H1 (cell line): ENCODE data around the gene COX19. TPM values are rescaled to one million over a fixed set of nuclear protein-coding genes. Genes with fewer than 3 reads are reported as not detected.

ENCODE experiments used
- CTCF ChIA-PET: fragments of 300-600 bp; sonication (Branson Sonifier 250); formaldehyde crosslinking; loops from one replicate; lab custom pipeline; 2021; ENCODE audit not compliant: partially characterized antibody; lab: Charles Lee
- POLR2A ChIA-PET: fragments of 300-600 bp; sonication (Branson Sonifier 250); formaldehyde crosslinking; loops from one replicate; lab custom pipeline; 2021; ENCODE audit warnings: inconsistent platforms; ENCODE audit not compliant: partially characterized antibody; lab: Charles Lee
- DNase-seq, 2 experiments: peaks; one replicate each; pipeline versions ENCODE4 v3.0.0 to v3.0.0-alpha.2; 2010 to 2022; ENCODE audit warnings: low spot score in 2 of 2, low read depth in 1 of 2, mixed read lengths in 1 of 2
- FAIRE-seq: peaks from 2 replicates; lab custom pipeline; 2011; peaks lifted over from hg19 to GRCh38; lab: Jason Lieb, UNC
- H2AFZ ChIP-seq: 2 replicates; pipeline ENCODE4 v1.8.1; 2012; ENCODE audit warnings: low read length, inconsistent platforms
- H2AK5ac ChIP-seq: 2 replicates; pipeline ENCODE4 v1.6.1; 2013; ENCODE audit warnings: low read depth, low read length
- H2BK120ac ChIP-seq: replicated peaks from 2 replicates; pipeline ENCODE3; 2013; ENCODE audit warnings: low read depth, low read length, inconsistent platforms
- H2BK12ac ChIP-seq: 2 replicates; pipeline ENCODE4 v1.6.1; 2013; ENCODE audit warnings: low read depth, low read length
- H2BK15ac ChIP-seq: 2 replicates; pipeline ENCODE4 v1.6.1; 2013; ENCODE audit warnings: low read length
- H2BK20ac ChIP-seq: 2 replicates; pipeline ENCODE4 v1.6.1; 2013; ENCODE audit warnings: low read length
- H2BK5ac ChIP-seq: 2 replicates; pipeline ENCODE4 v1.6.1; 2013; ENCODE audit warnings: low read depth, low read length
- H3K14ac ChIP-seq: 2 replicates; pipeline ENCODE4 v1.6.1; 2013; ENCODE audit warnings: inconsistent platforms; ENCODE audit not compliant: insufficient read length
- H3K18ac ChIP-seq: 2 replicates; pipeline ENCODE4 v1.6.1; 2013; ENCODE audit warnings: low read length; ENCODE audit errors: extremely low read depth
- H3K23ac ChIP-seq: 2 replicates; pipeline ENCODE4 v1.6.1; 2013; ENCODE audit warnings: inconsistent platforms; ENCODE audit not compliant: insufficient read length
- H3K23me2 ChIP-seq: 2 replicates; pipeline ENCODE4 v1.6.1; 2013; ENCODE audit warnings: low read depth, low read length
- H3K27ac ChIP-seq: 2 replicates; pipeline ENCODE4 v1.6.1; 2011; ENCODE audit warnings: low read depth, low read length, inconsistent platforms
- H3K27me3 ChIP-seq, 4 experiments: replicated peaks in 1 of 4; 1 replicate in 1 of 4; 2 replicates in 3 of 4; pipeline versions ENCODE4 v1.6.1 to v1.8.1; 2011 to 2013; ENCODE audit warnings: low read length in 3 of 4, mild to moderate bottlenecking in 3 of 4, inconsistent platforms in 2 of 4, mixed read lengths in 2 of 4, moderate library complexity in 1 of 4; ENCODE audit not compliant: control insufficient read depth in 3 of 4, insufficient read depth in 3 of 4; ENCODE audit errors: extremely low read depth in 1 of 4
- H3K36me3 ChIP-seq, 4 experiments: 2 replicates each; pipeline versions ENCODE4 v1.6.1 to v1.8.1; 2011 to 2013; ENCODE audit warnings: mild to moderate bottlenecking in 4 of 4, low read length in 3 of 4, moderate library complexity in 2 of 4, control low read depth in 1 of 4, inconsistent platforms in 1 of 4; ENCODE audit not compliant: insufficient read depth in 4 of 4, control insufficient read depth in 2 of 4
- H3K4ac ChIP-seq: replicated peaks from 2 replicates; pipeline ENCODE3; 2013; ENCODE audit warnings: low read length, low read depth, mixed read lengths, inconsistent platforms; ENCODE audit not compliant: insufficient read length
- H3K4me1 ChIP-seq, 4 experiments: replicated peaks in 1 of 4; 1 replicate in 1 of 4; 2 replicates in 3 of 4; pipeline versions ENCODE4 v1.6.1 to v1.8.1; 2011 to 2013; ENCODE audit warnings: low read length in 3 of 4, inconsistent platforms in 2 of 4, mixed read lengths in 1 of 4; ENCODE audit not compliant: insufficient read depth in 4 of 4, control insufficient read depth in 3 of 4
- H3K4me2 ChIP-seq, 2 experiments: 2 replicates each; pipeline versions ENCODE4 v1.6.1 to v1.8.1; 2011 to 2013; ENCODE audit warnings: low read depth in 2 of 2, low read length in 2 of 2, control low read depth in 1 of 2, inconsistent platforms in 1 of 2, mild to moderate bottlenecking in 1 of 2; ENCODE audit not compliant: insufficient read depth in 1 of 2
- H3K4me3 ChIP-seq, 4 experiments: fragments of 200-600, 300-600 bp in 1 of 4; sonication (generic), shearing (Covaris generic), sonication (Bioruptor Twin) in 1 of 4; 2 replicates each; pipeline versions ENCODE4 v1.5.1 to v1.8.1; 2011 to 2016; ENCODE audit warnings: low read length in 4 of 4, low read depth in 3 of 4, control low read depth in 2 of 4, inconsistent platforms in 2 of 4, mild to moderate bottlenecking in 2 of 4, mixed read lengths in 1 of 4, moderate library complexity in 1 of 4; ENCODE audit not compliant: insufficient read depth in 2 of 4; ENCODE audit errors: extremely low read depth in 1 of 4
- H3K56ac ChIP-seq: replicated peaks from 2 replicates; pipeline ENCODE3; 2013; ENCODE audit warnings: low read depth, mild to moderate bottlenecking, mixed read lengths, low read length, inconsistent platforms; ENCODE audit not compliant: insufficient read length
- H3K79me1 ChIP-seq: 2 replicates; pipeline ENCODE4 v1.6.1; 2013; ENCODE audit warnings: low read depth, low read length, control low read depth
- H3K79me2 ChIP-seq, 2 experiments: 2 replicates each; pipeline versions ENCODE4 v1.6.1 to v1.8.1; 2012 to 2013; ENCODE audit warnings: low read length in 2 of 2, mild to moderate bottlenecking in 2 of 2, inconsistent platforms in 1 of 2; ENCODE audit not compliant: insufficient read depth in 2 of 2, control insufficient read depth in 1 of 2
- H3K9ac ChIP-seq, 4 experiments: replicated peaks in 1 of 4; 1 replicate in 1 of 4; 2 replicates in 3 of 4; pipeline versions ENCODE4 v1.6.1 to v1.8.1; 2011 to 2013; ENCODE audit warnings: low read depth in 3 of 4, low read length in 3 of 4, control low read depth in 2 of 4, mild to moderate bottlenecking in 2 of 4, moderate library complexity in 2 of 4, inconsistent platforms in 1 of 4; ENCODE audit errors: extremely low read depth in 1 of 4
- H3K9me3 ChIP-seq, 2 experiments: 2 replicates each; pipeline versions ENCODE4 v1.6.1 to v1.8.1; 2012 to 2013; ENCODE audit warnings: mild to moderate bottlenecking in 2 of 2, moderate library complexity in 2 of 2, control low read depth in 1 of 2, inconsistent platforms in 1 of 2, low read depth in 1 of 2, low read length in 1 of 2, mixed read lengths in 1 of 2; ENCODE audit not compliant: insufficient read depth in 2 of 2
- H4K20me1 ChIP-seq, 2 experiments: replicated peaks in 1 of 2; 2 replicates each; pipeline versions ENCODE3 to v1.8.1; 2011 to 2013; ENCODE audit warnings: inconsistent platforms in 2 of 2, low read length in 2 of 2, mild to moderate bottlenecking in 1 of 2; ENCODE audit not compliant: insufficient read depth in 2 of 2, control insufficient read depth in 1 of 2
- H4K5ac ChIP-seq: 2 replicates; pipeline ENCODE4 v1.6.1; 2013; ENCODE audit warnings: low read length, low read depth, mixed read lengths, inconsistent platforms; ENCODE audit not compliant: insufficient read length
- H4K8ac ChIP-seq: 2 replicates; pipeline ENCODE4 v1.8.0; 2013; ENCODE audit warnings: mild to moderate bottlenecking, moderate library complexity, low read length, inconsistent platforms; ENCODE audit not compliant: insufficient read depth; ENCODE audit errors: extremely low read depth
- H4K91ac ChIP-seq: replicated peaks from 2 replicates; pipeline ENCODE3; 2013; ENCODE audit warnings: low read length, mixed read lengths, inconsistent platforms; ENCODE audit not compliant: insufficient read length
- BACH1 ChIP-seq: IDR thresholded peaks from 2 replicates; pipeline ENCODE4 v1.6.1; 2012; ENCODE audit warnings: low read length, improper control_type of control experiment
- BRCA1 ChIP-seq: IDR thresholded peaks from 2 replicates; pipeline ENCODE4 v1.6.1; 2012; ENCODE audit warnings: low read depth, low read length, improper control_type of control experiment
- CHD1 ChIP-seq: IDR thresholded peaks from 2 replicates; pipeline ENCODE4 v1.6.1; 2012; ENCODE audit warnings: low read depth, low read length, improper control_type of control experiment
- HDAC2 ChIP-seq, 2 experiments: fragments of 300-600 bp in 1 of 2; sonication (generic) in 1 of 2; IDR thresholded peaks; 2 replicates each; pipeline ENCODE4 v1.6.1; 2011 to 2012; ENCODE audit warnings: low read depth in 2 of 2, low read length in 2 of 2, mild to moderate bottlenecking in 2 of 2, moderate library complexity in 2 of 2, borderline replicate concordance in 1 of 2, inconsistent platforms in 1 of 2
- JUN ChIP-seq: IDR thresholded peaks from 2 replicates; pipeline ENCODE4 v1.6.1; 2011; ENCODE audit warnings: low read depth, mild to moderate bottlenecking, improper control_type of control experiment, low read length
- RAD21 ChIP-seq, 2 experiments: IDR thresholded peaks in 1 of 2; conservative IDR thresholded peaks in 1 of 2; 2 replicates each; pipeline ENCODE4 v1.6.1; 2011; ENCODE audit warnings: low read depth in 2 of 2, low read length in 2 of 2, improper control_type of control experiment in 1 of 2, inconsistent platforms in 1 of 2, mild to moderate bottlenecking in 1 of 2, moderate library complexity in 1 of 2
- RNF2 ChIP-seq: fragments of 200-900, 300-1000 bp; sonication (generic); IDR thresholded peaks from 2 replicates; pipeline ENCODE4 v1.7.1; 2016; ENCODE audit warnings: borderline replicate concordance, low read depth, mild to moderate bottlenecking, antibody characterized with exemption, low read length; ENCODE audit not compliant: poor library complexity, severe bottlenecking; ENCODE audit errors: missing control alignments
- SIN3A ChIP-seq, 2 experiments: IDR thresholded peaks in 1 of 2; conservative IDR thresholded peaks in 1 of 2; 2 replicates each; pipeline ENCODE4 v1.6.1; 2011 to 2012; ENCODE audit warnings: low read length in 2 of 2, improper control_type of control experiment in 1 of 2, low read depth in 1 of 2, mild to moderate bottlenecking in 1 of 2
- SIRT6 ChIP-seq: IDR thresholded peaks from one replicate; pipeline ENCODE4 v1.7.1; 2012; ENCODE audit warnings: low read length, inconsistent platforms
- SUZ12 ChIP-seq: fragments of 200-600 bp; sonication (generic); IDR thresholded peaks from 2 replicates; pipeline ENCODE4 v1.6.1; 2012; ENCODE audit warnings: mild to moderate bottlenecking, inconsistent platforms, low read length, moderate library complexity, mixed read lengths
- TAF7 ChIP-seq: optimal IDR thresholded peaks from 2 replicates; pipeline ENCODE3; 2011; ENCODE audit warnings: low read depth, mild to moderate bottlenecking, inconsistent platforms, low read length, moderate library complexity, borderline replicate concordance
- YY1 ChIP-seq: IDR thresholded peaks from 2 replicates; pipeline ENCODE4 v1.6.1; 2011; ENCODE audit warnings: low read depth, mild to moderate bottlenecking, low read length
- WGBS, 2 experiments: shearing (Covaris generic) in 1 of 2; methylation state at CpG; one replicate each; pipeline versions ENCODE4 v1.1.6 to v1.1.7; 2013 to 2015; ENCODE audit warnings: low lambda C conversion rate in 2 of 2, mixed read lengths in 2 of 2, inconsistent platforms in 1 of 2, low coverage in 1 of 2, missing lambda C conversion rate in 1 of 2; ENCODE audit not compliant: insufficient replicate concordance in 2 of 2, insufficient coverage in 1 of 2, insufficient read length in 1 of 2; ENCODE audit errors: extremely low coverage in 1 of 2, missing lambda C conversion rate in 1 of 2; 5-methylcytosine and 5-hydroxymethylcytosine counted together
- polyA plus RNA-seq, 7 experiments: library from polyadenylated mRNA; depleted of rRNA in 3 of 7; stranded (reverse) in 5 of 7; unstranded in 2 of 7; fragments of >200 nt in 5 of 7; fragments of 200-250 nt in 2 of 7; gene quantifications; 1 replicate in 5 of 7; 2 replicates in 1 of 7; 4 replicates in 1 of 7; pipeline versions ENCODE4 v1.2.1 to v1.2.3, GENCODE V29; 2011 to 2013; ENCODE audit warnings: missing spikeins in 2 of 7, mixed read lengths in 2 of 7
- total RNA-seq: library from RNA; stranded (reverse); fragmentation: NEBNext Ultra II Directional; extraction: Animal tissue kit (Norgen Biotek cat#: 25700); gene quantifications from 2 replicates; pipeline ENCODE4 v1.2.1, GENCODE V29; 2021

COX19 gene
- total and polyA plus RNA-seq, 2 of the 8 experiments (the other 6 are each of a cell fraction or from before 2014, with no cell fraction given), result 3.9 to 7.9 TPM

GRCh38 chr7:1014681-1015080 lies 39.3 kb upstream of the COX19 start:
- H4K91ac ChIP-seq, result no peak overlapping the region
- CTCF ChIA-PET, result interaction anchor here (1.7 to 1.9 kb wide), 2 partner anchors 10 to 21 kb away, joined by 3 to 10 read pairs; no protein-coding TSS in a partner anchor
- H3K18ac ChIP-seq, result no peak overlapping the region
- peaks cover 0 to under 1% (median 0%) of the 10 kb centered on the region in 4 experiments; a peak in 1 of 8 replicates for H3K36me3 ChIP-seq
- H3K4ac ChIP-seq, result no peak overlapping the region
- no peak overlapping the region for H2BK12ac ChIP-seq
- H3K4me3 ChIP-seq, result no peak overlapping the region
- no peak overlapping the region for H3K23ac ChIP-seq
- H3K79me1 ChIP-seq, result peaks cover 6% of the 10 kb centered on the region
- no peak for TF ChIP-seq YY1
- TF ChIP-seq SUZ12, result no peak
- no peak for TF ChIP-seq RNF2
- no peak for TF ChIP-seq CHD1
- TF ChIP-seq BRCA1, result no peak
- TF ChIP-seq SIN3A (conservative IDR thresholded peaks at IDR 0.05 in 1 of 2, IDR thresholded peaks at IDR 0.05 in 1 of 2; ENCODE audit: low read depth in 1 of 2, low read length in 2 of 2), result no peak
- no peak for TF ChIP-seq RAD21 (IDR thresholded peaks at IDR 0.05 in 1 of 2, conservative IDR thresholded peaks at IDR 0.05 in 1 of 2; ENCODE audit: low read depth in 2 of 2, low read length in 2 of 2)
- TF ChIP-seq TAF7, result no peak
- TF ChIP-seq HDAC2 (IDR thresholded peaks at IDR 0.05; ENCODE audit: borderline replicate concordance in 1 of 2, low read depth in 2 of 2, low read length in 2 of 2), result no peak
- no peak for TF ChIP-seq SIRT6
- TF ChIP-seq BACH1, result no peak
- TF ChIP-seq JUN, result no peak
- TF ChIP-seq, all 59 proteins: peak for 0
- Histone ChIP-seq H3K27ac (no peak overlapping the region), H2AFZ (no peak overlapping the region), H3K27me3 (no peaks in the 10 kb centered on the region), H3K9me3 (peaks cover 0 to 8% of the 10 kb centered on the region in 2 experiments; a peak in 1 of 4 replicates), H3K4me2 (no peak overlapping the region), H2BK5ac (no peak overlapping the region), H2BK120ac (no peak overlapping the region), H4K20me1 (peaks cover 3 to 9% of the 10 kb centered on the region in 2 experiments), H3K4me1 (no peaks in the 10 kb centered on the region), H3K14ac (no peak overlapping the region), H2BK15ac (no peak overlapping the region), H4K8ac (peak overlapping the region; percentile 3; the same call in 1 of the 2 replicates), H3K79me2 (peaks cover 0 to 3% of the 10 kb centered on the region in 2 experiments; a peak in 1 of 4 replicates), H4K5ac (no peak overlapping the region), H3K56ac (no peak overlapping the region), H3K23me2 (peaks cover 8% of the 10 kb centered on the region; the same call in 1 of the 2 replicates), H2BK20ac (no peak overlapping the region), H2AK5ac (no peak overlapping the region), H3K9ac (no peak overlapping the region)
- WGBS, 2 experiments, result 91% methylated on average over 18 of the region's 20 CpGs; no CpG with 5 or more reads in 1 of the 2 experiments
- FAIRE-seq (no peak), DNase-seq (no peak)
- POLR2A ChIA-PET, result interaction anchor here (0.8 kb wide), 1 partner anchor 8 kb away, joined by 3 read pairs; no protein-coding TSS in a partner anchor
